K562 (cell line): Measurements from ENCODE around the gene HOXB6. TPM values are rescaled to one million over a fixed set of nuclear protein-coding genes. Genes with fewer than 3 reads are reported as not detected.
A peak's percentile ranks its signal among the peaks of the same experiment; 100 is the strongest.

Source experiments
- E2F8 ChIP-seq: fragments of 450-650 bp; IDR thresholded peaks from 2 replicates; pipeline ENCODE4 v1.7.1; 2018; ENCODE audit warnings: mild to moderate bottlenecking, low read depth; ENCODE audit not compliant: partially characterized antibody
- FOXJ3 ChIP-seq: sonication (generic); formaldehyde crosslinking; IDR thresholded peaks from 2 replicates; pipeline ENCODE4 v1.4.0; 2020; ENCODE audit warnings: mild to moderate bottlenecking, missing genetic modification reagents
- SMAD1 ChIP-seq: fragments of 150-350 bp; IDR thresholded peaks from 2 replicates; pipeline ENCODE4 v1.6.1; 2014; ENCODE audit warnings: low read length, low read depth; ENCODE audit not compliant: partially characterized antibody
- TRIM24 ChIP-seq, 2 experiments: fragments of 450-650 bp; IDR thresholded peaks; 2 replicates each; pipeline ENCODE4 v1.6.1; 2016
- ZNF431 ChIP-seq: sonication (generic); formaldehyde crosslinking; IDR thresholded peaks from 2 replicates; pipeline ENCODE4 v1.8.0; 2022; ENCODE audit warnings: mild to moderate bottlenecking, missing genetic modification reagents
- ZNF830 ChIP-seq: fragments of 250-450 bp; sonication (Bioruptor Pico); IDR thresholded peaks from 2 replicates; pipeline ENCODE4 v1.5.0; 2021; ENCODE audit warnings: mild to moderate bottlenecking
- polyA plus RNA-seq, 8 experiments: library from polyadenylated mRNA; depleted of rRNA in 4 of 8; stranded (reverse) in 5 of 8; unstranded in 3 of 8; fragments of >200 nt; fragmentation: Nextera tagmentation in 2 of 8; fragmentation: Illumina TruSeq in 1 of 8; extraction: Ambion mirVana in 2 of 8; extraction: Trizol in 1 of 8; gene quantifications; 2 replicates each; pipeline versions ENCODE4 v1.2.1 to v1.2.3, GENCODE V29; 2011 to 2014; ENCODE audit warnings: inconsistent platforms in 1 of 8, missing spikeins in 1 of 8
- total RNA-seq, 7 experiments: library from RNA; depleted of rRNA in 6 of 7; stranded (reverse); fragments of >200 nt in 6 of 7; fragmentation: Illumina TruSeq in 2 of 7; extraction: Trizol in 2 of 7; gene quantifications; 2 replicates each; pipeline versions ENCODE4 v1.2.1 to v1.2.3, GENCODE V29; 2011 to 2021; ENCODE audit warnings: low replicate concordance in 1 of 7
- TF ChIP-seq, protein P1 (sequence below): fragments of 450-650 bp; IDR thresholded peaks from 2 replicates; pipeline ENCODE4 v1.6.1; 2016; ENCODE audit warnings: mild to moderate bottlenecking, moderate library complexity
- TF ChIP-seq, protein P2 (sequence below): fragments of 250-450 bp; sonication (Bioruptor Pico); IDR thresholded peaks from 2 replicates; pipeline ENCODE4 v1.5.0; 2021; ENCODE audit warnings: mild to moderate bottlenecking, moderate library complexity

Gene HOXB6
- total and polyA plus RNA-seq, 9 of the 15 experiments (the other 6 are each of a cell fraction or from before 2014, with no cell fraction given): 1.2 to 14.8 (median 4.9) TPM

DNA sequence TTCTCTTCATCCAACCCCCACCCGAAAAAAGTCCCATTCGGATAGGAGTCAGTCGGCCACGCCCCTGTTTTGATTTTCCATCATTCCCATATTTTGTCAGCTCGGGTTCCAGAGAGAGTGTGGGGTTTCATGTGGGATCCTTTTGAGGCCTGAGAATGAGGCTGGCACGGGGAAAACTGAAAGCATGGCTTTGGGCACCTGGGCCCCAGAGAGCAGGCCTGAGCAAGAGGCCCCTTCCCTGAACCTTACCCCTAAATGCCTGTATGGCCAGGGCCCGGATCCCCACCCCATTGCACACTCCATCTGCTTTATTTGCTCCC lies 22.1 kb downstream of the HOXB6 start (continued):
- TF ChIP-seq E2F8 (no peak), ZNF431 (CRISPR knock-in tag) (no peak), ZNF830 (CRISPR knock-in tag) (0 out of 2 replicates have a peak, but pooled peaks have one; percentile 37), FOXJ3 (CRISPR knock-in tag) (no peak), SMAD1 (no peak), TRIM24 (IDR thresholded peaks at IDR 0.05) (no peak)
- TF ChIP-seq, protein P1, sequence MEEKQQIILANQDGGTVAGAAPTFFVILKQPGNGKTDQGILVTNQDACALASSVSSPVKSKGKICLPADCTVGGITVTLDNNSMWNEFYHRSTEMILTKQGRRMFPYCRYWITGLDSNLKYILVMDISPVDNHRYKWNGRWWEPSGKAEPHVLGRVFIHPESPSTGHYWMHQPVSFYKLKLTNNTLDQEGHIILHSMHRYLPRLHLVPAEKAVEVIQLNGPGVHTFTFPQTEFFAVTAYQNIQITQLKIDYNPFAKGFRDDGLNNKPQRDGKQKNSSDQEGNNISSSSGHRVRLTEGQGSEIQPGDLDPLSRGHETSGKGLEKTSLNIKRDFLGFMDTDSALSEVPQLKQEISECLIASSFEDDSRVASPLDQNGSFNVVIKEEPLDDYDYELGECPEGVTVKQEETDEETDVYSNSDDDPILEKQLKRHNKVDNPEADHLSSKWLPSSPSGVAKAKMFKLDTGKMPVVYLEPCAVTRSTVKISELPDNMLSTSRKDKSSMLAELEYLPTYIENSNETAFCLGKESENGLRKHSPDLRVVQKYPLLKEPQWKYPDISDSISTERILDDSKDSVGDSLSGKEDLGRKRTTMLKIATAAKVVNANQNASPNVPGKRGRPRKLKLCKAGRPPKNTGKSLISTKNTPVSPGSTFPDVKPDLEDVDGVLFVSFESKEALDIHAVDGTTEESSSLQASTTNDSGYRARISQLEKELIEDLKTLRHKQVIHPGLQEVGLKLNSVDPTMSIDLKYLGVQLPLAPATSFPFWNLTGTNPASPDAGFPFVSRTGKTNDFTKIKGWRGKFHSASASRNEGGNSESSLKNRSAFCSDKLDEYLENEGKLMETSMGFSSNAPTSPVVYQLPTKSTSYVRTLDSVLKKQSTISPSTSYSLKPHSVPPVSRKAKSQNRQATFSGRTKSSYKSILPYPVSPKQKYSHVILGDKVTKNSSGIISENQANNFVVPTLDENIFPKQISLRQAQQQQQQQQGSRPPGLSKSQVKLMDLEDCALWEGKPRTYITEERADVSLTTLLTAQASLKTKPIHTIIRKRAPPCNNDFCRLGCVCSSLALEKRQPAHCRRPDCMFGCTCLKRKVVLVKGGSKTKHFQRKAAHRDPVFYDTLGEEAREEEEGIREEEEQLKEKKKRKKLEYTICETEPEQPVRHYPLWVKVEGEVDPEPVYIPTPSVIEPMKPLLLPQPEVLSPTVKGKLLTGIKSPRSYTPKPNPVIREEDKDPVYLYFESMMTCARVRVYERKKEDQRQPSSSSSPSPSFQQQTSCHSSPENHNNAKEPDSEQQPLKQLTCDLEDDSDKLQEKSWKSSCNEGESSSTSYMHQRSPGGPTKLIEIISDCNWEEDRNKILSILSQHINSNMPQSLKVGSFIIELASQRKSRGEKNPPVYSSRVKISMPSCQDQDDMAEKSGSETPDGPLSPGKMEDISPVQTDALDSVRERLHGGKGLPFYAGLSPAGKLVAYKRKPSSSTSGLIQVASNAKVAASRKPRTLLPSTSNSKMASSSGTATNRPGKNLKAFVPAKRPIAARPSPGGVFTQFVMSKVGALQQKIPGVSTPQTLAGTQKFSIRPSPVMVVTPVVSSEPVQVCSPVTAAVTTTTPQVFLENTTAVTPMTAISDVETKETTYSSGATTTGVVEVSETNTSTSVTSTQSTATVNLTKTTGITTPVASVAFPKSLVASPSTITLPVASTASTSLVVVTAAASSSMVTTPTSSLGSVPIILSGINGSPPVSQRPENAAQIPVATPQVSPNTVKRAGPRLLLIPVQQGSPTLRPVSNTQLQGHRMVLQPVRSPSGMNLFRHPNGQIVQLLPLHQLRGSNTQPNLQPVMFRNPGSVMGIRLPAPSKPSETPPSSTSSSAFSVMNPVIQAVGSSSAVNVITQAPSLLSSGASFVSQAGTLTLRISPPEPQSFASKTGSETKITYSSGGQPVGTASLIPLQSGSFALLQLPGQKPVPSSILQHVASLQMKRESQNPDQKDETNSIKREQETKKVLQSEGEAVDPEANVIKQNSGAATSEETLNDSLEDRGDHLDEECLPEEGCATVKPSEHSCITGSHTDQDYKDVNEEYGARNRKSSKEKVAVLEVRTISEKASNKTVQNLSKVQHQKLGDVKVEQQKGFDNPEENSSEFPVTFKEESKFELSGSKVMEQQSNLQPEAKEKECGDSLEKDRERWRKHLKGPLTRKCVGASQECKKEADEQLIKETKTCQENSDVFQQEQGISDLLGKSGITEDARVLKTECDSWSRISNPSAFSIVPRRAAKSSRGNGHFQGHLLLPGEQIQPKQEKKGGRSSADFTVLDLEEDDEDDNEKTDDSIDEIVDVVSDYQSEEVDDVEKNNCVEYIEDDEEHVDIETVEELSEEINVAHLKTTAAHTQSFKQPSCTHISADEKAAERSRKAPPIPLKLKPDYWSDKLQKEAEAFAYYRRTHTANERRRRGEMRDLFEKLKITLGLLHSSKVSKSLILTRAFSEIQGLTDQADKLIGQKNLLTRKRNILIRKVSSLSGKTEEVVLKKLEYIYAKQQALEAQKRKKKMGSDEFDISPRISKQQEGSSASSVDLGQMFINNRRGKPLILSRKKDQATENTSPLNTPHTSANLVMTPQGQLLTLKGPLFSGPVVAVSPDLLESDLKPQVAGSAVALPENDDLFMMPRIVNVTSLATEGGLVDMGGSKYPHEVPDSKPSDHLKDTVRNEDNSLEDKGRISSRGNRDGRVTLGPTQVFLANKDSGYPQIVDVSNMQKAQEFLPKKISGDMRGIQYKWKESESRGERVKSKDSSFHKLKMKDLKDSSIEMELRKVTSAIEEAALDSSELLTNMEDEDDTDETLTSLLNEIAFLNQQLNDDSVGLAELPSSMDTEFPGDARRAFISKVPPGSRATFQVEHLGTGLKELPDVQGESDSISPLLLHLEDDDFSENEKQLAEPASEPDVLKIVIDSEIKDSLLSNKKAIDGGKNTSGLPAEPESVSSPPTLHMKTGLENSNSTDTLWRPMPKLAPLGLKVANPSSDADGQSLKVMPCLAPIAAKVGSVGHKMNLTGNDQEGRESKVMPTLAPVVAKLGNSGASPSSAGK: 0 out of 2 replicates have a peak, but pooled peaks have one; percentile 1
- TF ChIP-seq, protein P2, sequence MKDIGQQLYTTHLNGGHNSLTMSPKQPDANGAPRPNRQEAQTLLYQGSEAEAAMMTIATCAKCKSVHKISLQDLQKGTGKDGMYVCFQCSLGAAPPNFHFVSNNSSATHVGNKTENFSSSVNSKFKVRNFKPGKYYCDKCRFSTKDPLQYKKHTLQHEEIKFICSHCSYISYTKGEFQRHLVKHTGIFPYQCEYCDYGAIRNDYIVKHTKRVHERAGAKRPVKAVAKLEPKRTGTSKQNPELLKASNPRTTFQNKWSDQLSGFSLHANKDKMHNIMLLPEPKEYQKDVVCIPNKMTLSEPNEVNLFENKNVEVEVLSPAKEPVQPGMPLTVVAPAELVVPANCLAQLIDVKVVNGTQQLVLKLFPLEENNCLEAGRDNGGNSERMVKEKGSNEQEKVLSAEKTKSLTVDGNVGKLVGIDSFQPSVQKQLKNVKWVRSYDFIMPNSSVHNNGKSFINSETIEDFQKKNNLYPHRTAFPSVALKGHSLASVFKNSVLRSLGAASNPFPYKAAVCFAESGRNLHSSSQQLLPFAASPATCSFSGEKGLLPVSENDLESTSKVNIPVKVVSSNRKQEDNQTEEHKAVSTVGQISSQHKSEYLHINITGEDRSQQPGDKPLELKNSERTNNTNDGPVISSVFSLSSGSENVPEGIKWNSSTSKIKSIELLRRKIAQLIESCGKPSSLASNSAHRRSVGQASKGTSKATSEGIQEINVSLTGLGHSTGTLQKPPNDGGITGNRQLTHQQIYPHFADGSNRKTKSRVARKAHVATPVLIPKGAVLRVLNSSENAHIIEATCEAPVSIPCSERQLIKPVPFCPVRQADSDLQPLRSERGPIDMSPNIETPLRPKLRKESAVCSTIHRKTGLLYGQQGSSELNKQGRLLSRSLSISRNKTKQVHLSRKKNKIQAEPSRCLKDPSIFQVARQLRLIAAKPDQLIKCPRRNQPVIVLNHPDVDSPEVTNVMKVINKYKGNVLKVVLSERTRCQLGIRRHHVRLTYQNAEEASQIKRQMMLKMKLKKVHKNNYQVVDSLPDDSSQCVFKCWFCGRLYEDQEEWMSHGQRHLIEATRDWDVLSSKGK: no peak
